GM12874 (cell line): ENCODE measurements around the gene FALEC.

Source experiments
- TF ChIP-seq, protein P1 (sequence below): IDR thresholded peaks from 2 replicates; pipeline ENCODE4 v1.5.1; 2011; ENCODE audit warnings: low read depth, mild to moderate bottlenecking, control low read depth, low read length, moderate library complexity; ENCODE audit not compliant: insufficient read depth

The FALEC gene

DNA sequence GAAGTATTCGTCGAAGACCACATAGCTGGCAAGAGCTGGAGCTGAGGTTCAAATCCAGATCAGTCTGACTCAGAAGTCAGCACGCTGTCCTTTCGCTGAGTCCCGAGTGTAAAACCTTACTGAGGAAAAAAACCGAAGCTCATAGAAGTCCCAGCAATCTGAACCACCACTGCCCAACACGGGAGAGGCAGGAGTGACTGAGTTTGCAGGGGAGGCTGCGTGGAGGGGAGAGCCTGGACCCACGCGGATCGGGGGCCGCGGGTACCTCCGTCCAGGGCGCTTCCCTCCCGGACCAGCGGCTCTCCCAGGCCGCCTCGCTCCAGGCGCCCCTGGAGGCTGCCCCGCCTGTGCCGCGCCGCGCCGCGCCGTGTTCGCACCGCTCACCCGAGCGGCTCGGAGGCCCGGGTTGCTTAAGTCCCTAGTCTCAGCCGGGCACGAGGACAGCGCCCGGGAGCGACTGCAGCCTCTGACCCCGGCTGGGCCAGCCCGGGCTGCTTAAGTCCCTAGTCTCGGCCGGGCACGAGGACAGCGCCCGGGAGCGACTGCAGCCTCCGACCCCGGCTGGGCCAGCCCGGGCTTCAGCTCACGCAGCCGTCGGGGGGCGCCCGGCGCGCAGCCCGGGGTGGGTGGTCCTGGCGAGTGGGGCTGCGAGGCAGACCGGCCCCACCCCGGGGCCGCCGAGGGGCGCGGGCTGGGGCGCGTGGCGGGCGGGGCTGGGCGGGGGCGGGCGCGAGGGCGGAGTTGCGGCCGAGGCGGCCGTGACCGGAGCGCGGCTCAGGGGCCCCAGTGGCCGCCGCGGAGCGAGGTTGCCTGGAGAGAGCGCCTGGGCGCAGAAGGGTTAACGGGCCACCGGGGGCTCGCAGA is 33.3 kb downstream of the FALEC start, which contains the start of gene ADAMTSL4:
ADAMTSL4 (plus strand) TSS at position 777 of the 864 bp plus-strand sequence. CDS start 2,881 bp downstream, outside the sequence.
- TF ChIP-seq, protein P1, sequence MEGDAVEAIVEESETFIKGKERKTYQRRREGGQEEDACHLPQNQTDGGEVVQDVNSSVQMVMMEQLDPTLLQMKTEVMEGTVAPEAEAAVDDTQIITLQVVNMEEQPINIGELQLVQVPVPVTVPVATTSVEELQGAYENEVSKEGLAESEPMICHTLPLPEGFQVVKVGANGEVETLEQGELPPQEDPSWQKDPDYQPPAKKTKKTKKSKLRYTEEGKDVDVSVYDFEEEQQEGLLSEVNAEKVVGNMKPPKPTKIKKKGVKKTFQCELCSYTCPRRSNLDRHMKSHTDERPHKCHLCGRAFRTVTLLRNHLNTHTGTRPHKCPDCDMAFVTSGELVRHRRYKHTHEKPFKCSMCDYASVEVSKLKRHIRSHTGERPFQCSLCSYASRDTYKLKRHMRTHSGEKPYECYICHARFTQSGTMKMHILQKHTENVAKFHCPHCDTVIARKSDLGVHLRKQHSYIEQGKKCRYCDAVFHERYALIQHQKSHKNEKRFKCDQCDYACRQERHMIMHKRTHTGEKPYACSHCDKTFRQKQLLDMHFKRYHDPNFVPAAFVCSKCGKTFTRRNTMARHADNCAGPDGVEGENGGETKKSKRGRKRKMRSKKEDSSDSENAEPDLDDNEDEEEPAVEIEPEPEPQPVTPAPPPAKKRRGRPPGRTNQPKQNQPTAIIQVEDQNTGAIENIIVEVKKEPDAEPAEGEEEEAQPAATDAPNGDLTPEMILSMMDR, result no peak

DNA sequence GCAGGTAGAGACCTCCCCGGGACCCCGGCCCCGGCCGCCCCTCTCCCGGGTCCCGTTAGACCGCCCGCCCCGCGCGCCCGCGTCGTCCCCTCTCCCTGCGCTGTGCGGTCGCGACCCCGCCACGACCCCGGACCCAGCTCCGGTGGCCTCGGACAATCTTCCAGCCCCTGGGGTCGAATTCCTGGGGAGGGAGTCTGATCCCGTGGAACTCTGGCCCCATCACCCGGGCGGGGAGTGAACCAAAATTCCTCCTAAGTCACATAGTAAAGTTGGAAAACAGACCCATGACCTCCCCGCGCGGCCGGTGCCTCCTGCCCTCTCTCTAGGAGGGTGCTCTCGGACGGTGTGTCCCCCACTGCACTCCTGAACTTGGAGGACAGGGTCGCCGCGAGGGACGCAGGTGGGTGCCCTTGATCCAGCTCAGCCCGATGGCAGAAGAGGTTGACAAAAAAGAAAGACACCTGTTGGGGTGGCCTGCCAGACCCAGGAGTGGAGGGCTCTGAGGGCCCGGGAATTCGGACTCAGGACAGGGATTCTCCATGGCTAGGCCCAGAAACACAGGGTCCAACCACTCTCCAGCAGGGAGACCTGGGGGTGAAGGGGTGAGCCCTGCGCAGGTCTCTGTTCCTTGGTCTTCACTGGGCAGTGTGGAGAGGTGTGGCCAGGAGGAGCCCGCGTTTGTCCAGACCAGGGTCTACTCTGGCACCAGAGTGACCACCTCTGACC is 34.1 kb downstream of the FALEC start:
- TF ChIP-seq, protein P1, result no peak

DNA sequence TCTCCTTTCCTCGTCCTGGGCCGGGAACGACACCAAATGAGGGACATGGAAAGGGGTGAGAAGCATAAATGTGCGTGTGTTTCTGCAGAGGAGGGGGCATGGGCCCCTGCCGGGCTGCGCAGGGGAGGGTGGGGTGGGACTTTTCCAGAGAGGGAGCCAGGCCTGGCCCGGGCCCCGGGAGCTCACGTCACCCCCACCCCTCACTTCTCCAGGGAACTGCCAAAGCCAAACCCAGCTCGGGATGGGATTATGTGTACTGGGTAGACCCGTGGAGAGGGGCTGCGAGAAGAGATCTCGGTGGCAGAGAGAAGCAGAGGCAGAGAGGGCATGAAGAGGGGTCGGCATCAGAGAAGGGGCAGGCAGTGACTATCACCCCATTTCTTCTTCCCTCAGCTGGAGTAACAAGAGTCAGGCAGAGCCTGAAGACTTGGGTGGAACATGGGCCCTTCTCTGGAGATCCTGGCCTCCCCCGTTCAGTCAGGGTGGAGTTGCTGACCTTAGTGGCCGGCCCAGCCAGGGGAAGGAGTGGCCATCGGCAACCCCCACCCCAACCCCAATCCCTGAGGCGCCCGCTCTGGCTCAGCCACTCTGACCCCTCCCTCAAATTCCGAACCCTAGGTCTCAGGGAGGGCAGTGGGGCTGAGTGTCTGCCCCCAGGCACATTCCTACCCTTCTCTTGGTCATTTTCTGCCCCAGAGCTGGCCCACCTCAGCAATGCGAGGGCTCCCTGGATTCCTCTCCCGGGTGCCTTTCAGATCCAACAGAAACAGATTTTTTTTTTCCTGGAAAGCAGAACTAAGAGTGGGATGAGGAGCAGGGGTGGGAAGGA is 34.9 kb downstream of the FALEC start:
- TF ChIP-seq, protein P1, result no peak

DNA sequence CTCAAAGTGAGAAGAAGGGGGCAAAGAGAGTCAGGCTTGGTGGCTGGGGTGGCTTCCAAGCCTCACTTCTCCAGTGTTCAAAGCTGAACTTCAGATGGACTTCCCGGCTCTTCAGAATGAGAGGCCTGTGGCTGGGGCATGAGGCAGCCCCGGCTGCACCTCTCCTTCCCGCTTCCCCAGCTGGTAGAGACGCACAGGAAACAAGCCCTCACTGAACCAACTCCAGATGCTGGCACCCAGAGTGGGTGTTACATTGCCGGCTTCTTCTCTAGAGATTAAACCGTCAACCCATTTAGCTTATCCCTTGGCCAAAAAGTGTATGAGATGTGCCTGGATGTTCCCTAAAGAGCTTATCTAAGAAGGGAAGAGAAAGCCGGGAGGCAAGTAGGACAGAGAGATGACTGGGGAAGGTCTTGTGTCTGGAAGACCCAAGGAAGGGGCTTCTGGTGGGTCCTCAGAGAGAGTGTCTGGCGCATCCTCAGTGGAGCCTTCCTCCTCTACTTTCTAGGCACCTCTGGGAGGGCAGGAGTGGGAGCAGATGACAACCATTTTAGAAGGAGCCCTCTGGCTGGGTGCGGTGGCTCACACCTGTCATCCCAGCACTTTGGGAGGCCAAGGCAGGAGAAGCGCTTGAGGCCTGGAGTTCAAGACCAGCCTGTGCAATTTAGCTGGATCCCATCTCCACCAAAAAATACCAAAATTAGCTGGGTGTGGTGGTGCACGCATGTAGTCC is 35.7 kb downstream of the FALEC start:
- TF ChIP-seq, protein P1, result no peak

DNA sequence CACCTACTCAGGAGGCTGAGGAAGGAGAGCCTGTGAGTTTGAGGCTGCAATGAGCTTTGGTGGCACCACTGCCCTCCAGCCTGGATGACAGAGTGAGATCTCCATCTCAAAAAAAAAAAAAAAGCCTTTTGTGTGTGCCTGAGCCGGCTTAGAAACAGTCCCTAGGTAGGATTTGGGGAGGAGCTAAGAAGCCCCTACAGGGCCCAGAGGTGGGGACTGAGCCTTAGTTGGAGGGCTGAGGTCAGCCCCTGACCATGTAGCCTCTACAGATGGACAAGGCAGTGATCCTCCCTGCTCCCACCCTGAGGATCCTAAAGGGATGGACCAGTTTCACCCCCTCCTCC is 36.2 kb downstream of the FALEC start:
- TF ChIP-seq, protein P1, result no peak

DNA sequence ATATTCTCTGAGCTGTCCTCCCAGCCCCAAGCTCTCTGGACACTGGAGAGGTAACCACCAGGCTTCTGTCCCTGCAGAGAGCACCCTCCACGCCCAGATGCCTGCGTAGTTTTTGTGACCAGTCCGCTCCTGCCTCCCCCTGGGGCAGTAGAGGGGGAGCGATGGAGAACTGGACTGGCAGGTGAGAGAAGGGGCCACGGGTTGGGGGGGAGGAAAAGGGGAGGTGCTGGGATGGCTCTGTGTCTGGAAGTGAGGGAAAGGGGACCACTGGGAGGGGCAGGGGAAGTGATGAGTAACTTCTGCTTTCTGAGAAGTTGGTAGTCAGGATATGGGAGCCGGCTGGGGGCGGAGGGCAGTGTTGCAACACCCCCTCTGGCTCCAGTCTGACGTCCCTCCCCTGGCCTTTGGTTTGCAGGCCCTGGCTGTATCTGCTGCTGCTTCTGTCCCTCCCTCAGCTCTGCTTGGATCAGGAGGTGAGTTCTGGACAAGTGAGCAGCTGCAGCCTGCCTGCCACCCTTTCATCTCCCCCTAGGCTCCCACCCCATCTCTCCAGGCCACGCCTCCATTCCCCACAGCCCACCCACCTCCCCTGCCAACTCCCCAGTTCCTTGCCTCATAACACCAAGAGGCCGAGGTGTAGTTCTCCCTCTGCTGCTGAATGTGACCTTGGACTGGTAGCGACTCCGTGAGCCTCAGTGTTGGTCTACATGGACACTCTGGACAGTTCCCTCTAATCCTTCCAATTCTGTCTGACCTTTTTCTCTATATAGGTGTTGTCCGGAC is 36.8 kb downstream of the FALEC start:
- TF ChIP-seq, protein P1, result no peak
